HL-60 (cell line): ENCODE results near the gene DCN.

ENCODE experiments used
- CTCF ChIP-seq: IDR thresholded peaks from one replicate; pipeline ENCODE4 v1.5.1; 2011; ENCODE audit warnings: low read length, control low read depth, inconsistent platforms; ENCODE audit not compliant: insufficient read depth
- GABPA ChIP-seq: IDR thresholded peaks from 2 replicates; pipeline ENCODE4 v1.6.1; 2012; ENCODE audit warnings: low read depth
- POLR2AphosphoS5 ChIP-seq: IDR thresholded peaks from 2 replicates; pipeline ENCODE4 v1.6.1; 2012; ENCODE audit warnings: low read depth
- REST ChIP-seq: IDR thresholded peaks from 2 replicates; pipeline ENCODE4 v1.6.1; 2012; ENCODE audit warnings: low read depth; ENCODE audit not compliant: insufficient replicate concordance

GRCh38 chr12:91202390-91202789, 19.8 kb upstream of the DCN start:
- TF ChIP-seq CTCF (no peak), POLR2AphosphoS5 (no peak), GABPA (no peak), REST (no peak)
